NB4 (cell line): Measurements from ENCODE around the gene CDK9.

ENCODE experiments used
- POLR2A ChIP-seq: IDR thresholded peaks from 2 replicates; pipeline ENCODE4 v1.6.1; 2011; ENCODE audit warnings: mild to moderate bottlenecking; ENCODE audit not compliant: insufficient read length; ENCODE audit errors: extremely low read depth
- TF ChIP-seq, protein P1 (sequence below): IDR thresholded peaks from one replicate; pipeline ENCODE4 v1.5.1; 2012; ENCODE audit warnings: low read depth, low read length
- TF ChIP-seq, protein P2 (sequence below): IDR thresholded peaks from 2 replicates; pipeline ENCODE4 v1.6.1; 2011; ENCODE audit warnings: low read depth, low read length

DNA sequence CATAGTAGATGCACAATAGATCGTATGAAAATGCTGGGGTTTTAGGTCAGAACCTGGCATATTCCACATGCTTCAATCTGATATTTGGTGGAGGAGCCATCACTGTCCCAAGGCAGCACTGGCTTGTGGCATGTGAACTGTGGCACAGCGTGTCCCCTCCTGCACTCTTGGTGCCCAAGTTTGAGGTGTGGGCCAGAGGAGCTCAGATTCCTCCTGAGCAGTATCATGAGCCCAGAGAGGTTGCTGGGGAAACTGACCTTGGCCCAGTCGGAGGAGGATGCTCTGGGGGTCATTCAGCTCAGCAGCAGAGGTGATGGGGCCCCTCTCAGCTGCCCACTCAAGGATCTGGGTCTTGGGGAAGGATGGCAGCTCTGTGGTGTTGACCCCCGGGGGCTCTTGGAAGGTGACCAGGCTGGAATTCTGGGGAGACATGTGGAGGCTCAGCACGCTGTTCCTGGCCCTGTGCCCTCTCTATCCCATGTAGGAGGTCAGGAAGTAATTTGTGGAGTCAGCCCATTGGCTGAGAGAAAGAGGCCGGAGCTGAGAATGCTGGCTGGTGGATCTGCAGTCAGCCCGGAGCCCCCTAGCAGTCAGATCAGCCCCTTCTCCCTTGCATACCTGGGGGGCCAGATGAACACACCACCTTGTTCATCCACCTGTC is 40.5 kb downstream of the CDK9 start:
- TF ChIP-seq, protein P1, sequence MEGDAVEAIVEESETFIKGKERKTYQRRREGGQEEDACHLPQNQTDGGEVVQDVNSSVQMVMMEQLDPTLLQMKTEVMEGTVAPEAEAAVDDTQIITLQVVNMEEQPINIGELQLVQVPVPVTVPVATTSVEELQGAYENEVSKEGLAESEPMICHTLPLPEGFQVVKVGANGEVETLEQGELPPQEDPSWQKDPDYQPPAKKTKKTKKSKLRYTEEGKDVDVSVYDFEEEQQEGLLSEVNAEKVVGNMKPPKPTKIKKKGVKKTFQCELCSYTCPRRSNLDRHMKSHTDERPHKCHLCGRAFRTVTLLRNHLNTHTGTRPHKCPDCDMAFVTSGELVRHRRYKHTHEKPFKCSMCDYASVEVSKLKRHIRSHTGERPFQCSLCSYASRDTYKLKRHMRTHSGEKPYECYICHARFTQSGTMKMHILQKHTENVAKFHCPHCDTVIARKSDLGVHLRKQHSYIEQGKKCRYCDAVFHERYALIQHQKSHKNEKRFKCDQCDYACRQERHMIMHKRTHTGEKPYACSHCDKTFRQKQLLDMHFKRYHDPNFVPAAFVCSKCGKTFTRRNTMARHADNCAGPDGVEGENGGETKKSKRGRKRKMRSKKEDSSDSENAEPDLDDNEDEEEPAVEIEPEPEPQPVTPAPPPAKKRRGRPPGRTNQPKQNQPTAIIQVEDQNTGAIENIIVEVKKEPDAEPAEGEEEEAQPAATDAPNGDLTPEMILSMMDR = no peak
- TF ChIP-seq POLR2A = no peak
- TF ChIP-seq, protein P2, sequence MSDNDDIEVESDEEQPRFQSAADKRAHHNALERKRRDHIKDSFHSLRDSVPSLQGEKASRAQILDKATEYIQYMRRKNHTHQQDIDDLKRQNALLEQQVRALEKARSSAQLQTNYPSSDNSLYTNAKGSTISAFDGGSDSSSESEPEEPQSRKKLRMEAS = no peak
